Pancreas (tissue), 10 donors: ENCODE measurements around the gene HMG20B. TPM values are rescaled to one million over a fixed set of nuclear protein-coding genes. Genes with fewer than 3 reads are reported as not detected.
A peak's percentile ranks its signal among the peaks of the same experiment; 100 is the strongest.

Experiments
- ATAC-seq, 4 donors: fragments of 200-7000 bp; cut with Tn5 transposase; one replicate each; pipeline versions ENCODE4 v1.8.0 to v1.9.1; 2020; ENCODE audit warnings: mild to moderate bottlenecking in 4 of 4, moderate library complexity in 4 of 4
- DNase-seq, 6 donors: peaks; one replicate each; pipeline ENCODE4 v3.0.0-alpha.2; 2020
- FAIRE-seq: peaks from 2 replicates; lab custom pipeline; 2012; peaks lifted over from hg19 to GRCh38; lab: Jason Lieb, UNC
- H3K27ac ChIP-seq, 4 donors: fragments of 200-600 bp; sonication (generic); 1 replicate in 3 of 4; 2 replicates in 1 of 4; pipeline versions ENCODE4 v1.5.0 to v1.8.0; 2020
- H3K27me3 ChIP-seq, 4 donors: fragments of 200-600 bp; one replicate each; pipeline ENCODE4 v1.8.0; 2021
- H3K36me3 ChIP-seq, 3 donors: fragments of 200-600 bp; sonication (generic) in 1 of 3; one replicate each; pipeline versions ENCODE4 v1.5.0 to v1.8.0; 2020 to 2021
- H3K4me1 ChIP-seq, 3 donors: fragments of 200-600 bp; one replicate each; pipeline ENCODE4 v1.8.0; 2021
- H3K4me3 ChIP-seq, 4 donors: fragments of 200-600 bp; sonication (generic) in 2 of 4; one replicate each; pipeline versions ENCODE4 v1.5.0 to v1.8.0; 2020 to 2021
- H3K9me3 ChIP-seq, 4 donors: fragments of 200-600 bp; one replicate each; pipeline ENCODE4 v1.8.0; 2021
- WGBS, 2 donors: extraction: QIAGEN DNeasy Blood & Tissue Kit; methylation state at CpG; one replicate each; pipeline ENCODE4 v1.1.7; 2013; 5-methylcytosine and 5-hydroxymethylcytosine counted together
- intact Hi-C, 3 donors: fragments of 100-400 bp; cut with DNase I; formaldehyde crosslinking; loops; one replicate each; pipeline versions ENCODE4 v1.11.1 to v1.14.2; 2022
- polyA plus RNA-seq, 2 donors: library from polyadenylated mRNA; stranded (reverse); fragments of 200-250 nt; gene quantifications; one replicate each; pipeline ENCODE4 v1.2.3, GENCODE V29; 2013
- total RNA-seq, 6 donors: library from RNA; stranded (reverse); fragmentation: NEBNext Ultra II Directional in 4 of 6; extraction: Animal tissue kit (Norgen Biotek cat#: 25700) in 4 of 6; gene quantifications; one replicate each; pipeline versions ENCODE4 v1.2.1 to v1.2.4, GENCODE V29; 2021 to 2023
- TF ChIP-seq, protein P1 (sequence below), 4 donors: fragments of 200-600 bp; sonication (generic) in 3 of 4; IDR thresholded peaks; one replicate each; pipeline versions ENCODE4 v1.5.0 to v1.8.0; 2021; ENCODE audit warnings: antibody characterized with exemption in 4 of 4
- donor health status: healthy with polysubstance abuse.
- donor health status: DM: no; HTN: no; CAD: no; lungs with moderate emphysema.
- donor health status: DM: no; HTN: no; CAD: no.
- donor health status: control.
- donor health status: control.
- donor health status: Bipolar disorder and iron deficiency.
- donor health status: DM: yes; HTN: yes; CAD: no.
- donor health status: DM: no; HTN: no; CAD: no.
- donor health status: DM: no; HTN: no; CAD: no.
- donor health status: DM: yes; HTN: yes; CAD: no.

The HMG20B gene
- total and polyA plus RNA-seq, 8 donors, result 26.3 to 102 (median 31.7) TPM

DNA sequence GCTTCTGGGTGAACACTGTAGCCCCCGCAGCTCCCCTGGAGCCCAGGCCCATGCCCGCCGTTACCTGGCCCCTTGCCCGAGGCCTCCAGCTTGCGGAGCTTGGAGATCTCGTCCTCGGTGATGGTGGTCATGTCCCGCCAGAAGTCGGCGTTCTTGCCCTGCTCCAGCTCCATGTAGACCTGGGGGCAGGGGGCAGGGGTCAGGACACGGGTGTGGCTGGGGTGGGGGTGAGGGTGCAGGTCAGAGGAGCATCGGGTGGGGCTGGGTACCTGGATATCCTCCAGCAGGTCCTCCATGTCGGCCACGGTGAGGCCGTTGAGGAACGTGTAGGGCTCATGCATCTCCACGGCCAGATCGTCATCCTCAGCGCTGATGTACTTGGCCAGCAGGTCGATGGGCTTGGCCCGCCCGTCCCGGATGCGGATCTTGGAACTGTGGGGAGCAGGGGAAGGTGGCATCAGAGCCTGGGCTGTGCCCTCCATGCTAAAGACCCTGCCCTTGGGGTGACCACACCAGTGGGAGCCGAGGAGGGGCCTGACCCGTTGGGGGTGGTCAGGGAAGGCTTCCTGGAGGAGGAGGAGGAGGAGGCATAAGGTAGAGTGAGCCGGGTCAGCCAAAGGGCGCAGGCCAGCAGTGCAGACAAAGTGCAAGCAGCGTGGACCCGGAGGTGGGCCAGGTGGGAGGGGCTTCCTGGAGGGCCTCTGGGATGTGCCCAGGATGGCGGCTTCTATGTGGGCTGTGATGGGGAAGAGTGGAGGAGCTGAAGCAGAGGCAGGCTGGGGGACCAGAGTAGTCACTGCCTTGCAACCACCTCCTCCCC is 46.3 kb downstream of the HMG20B start:
- TF ChIP-seq, protein P1, sequence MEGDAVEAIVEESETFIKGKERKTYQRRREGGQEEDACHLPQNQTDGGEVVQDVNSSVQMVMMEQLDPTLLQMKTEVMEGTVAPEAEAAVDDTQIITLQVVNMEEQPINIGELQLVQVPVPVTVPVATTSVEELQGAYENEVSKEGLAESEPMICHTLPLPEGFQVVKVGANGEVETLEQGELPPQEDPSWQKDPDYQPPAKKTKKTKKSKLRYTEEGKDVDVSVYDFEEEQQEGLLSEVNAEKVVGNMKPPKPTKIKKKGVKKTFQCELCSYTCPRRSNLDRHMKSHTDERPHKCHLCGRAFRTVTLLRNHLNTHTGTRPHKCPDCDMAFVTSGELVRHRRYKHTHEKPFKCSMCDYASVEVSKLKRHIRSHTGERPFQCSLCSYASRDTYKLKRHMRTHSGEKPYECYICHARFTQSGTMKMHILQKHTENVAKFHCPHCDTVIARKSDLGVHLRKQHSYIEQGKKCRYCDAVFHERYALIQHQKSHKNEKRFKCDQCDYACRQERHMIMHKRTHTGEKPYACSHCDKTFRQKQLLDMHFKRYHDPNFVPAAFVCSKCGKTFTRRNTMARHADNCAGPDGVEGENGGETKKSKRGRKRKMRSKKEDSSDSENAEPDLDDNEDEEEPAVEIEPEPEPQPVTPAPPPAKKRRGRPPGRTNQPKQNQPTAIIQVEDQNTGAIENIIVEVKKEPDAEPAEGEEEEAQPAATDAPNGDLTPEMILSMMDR (IDR thresholded peaks at IDR 0.05), result no peak
- intact Hi-C loops, result loop anchor here in 1 of 3 donors (10.0 kb wide), 1 partner anchor 304 kb away; no protein-coding TSS in a partner anchor
- WGBS, 2 donors, result 85 to 92% methylated on average over 28 to 31 of the region's 31 CpGs
- ATAC-seq, result peak in 1 of 4 donors; percentile 3
- FAIRE-seq, result no peak
- Histone ChIP-seq H3K4me3 (no peak overlapping the region), H3K4me1 (no peaks in the 10 kb centered on the region), H3K9me3 (no peaks in the 10 kb centered on the region), H3K27ac (no peak overlapping the region), H3K27me3 (no peaks in the 10 kb centered on the region), H3K36me3 (no peaks in the 10 kb centered on the region)
- peak in 3 of 6 donors; percentile 40 to 79 (median 51) for DNase-seq

DNA sequence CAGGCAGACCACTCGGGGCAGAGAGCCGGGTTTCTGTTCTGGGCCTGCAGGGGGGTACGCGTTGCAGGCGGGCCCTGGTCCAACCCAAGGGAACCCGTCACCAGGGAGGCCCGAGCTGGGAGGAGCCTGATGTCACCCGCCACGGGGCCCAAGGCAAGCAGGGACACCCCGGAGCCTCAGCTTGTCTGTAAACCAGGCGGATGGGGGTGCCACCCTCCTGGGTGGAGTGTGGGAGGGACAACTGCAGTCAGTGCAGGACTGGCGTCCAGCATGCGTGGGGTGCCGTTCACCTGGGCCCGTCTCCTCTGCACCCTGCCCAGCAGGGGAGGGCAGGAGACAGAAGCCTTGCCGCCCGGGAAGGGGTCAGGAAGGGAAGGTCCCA is 46.9 kb downstream of the HMG20B start:
- Histone ChIP-seq H3K9me3 (no peaks in the 10 kb centered on the region), H3K36me3 (no peaks in the 10 kb centered on the region), H3K4me1 (peaks cover 0 to under 1% (median 0%) of the 10 kb centered on the region in 3 donors), H3K27me3 (no peaks in the 10 kb centered on the region), H3K27ac (no peak overlapping the region), H3K4me3 (no peak overlapping the region)
- intact Hi-C loops, result loop anchor here in 1 of 3 donors (10.0 kb wide), 1 partner anchor 305 kb away; no protein-coding TSS in a partner anchor
- ATAC-seq, result no peak
- DNase-seq, result peak in 2 of 6 donors; percentile 37 to 83
- WGBS, 2 donors, result 88 to 92% methylated on average over 12 to 17 of the region's 17 CpGs
- no peak for FAIRE-seq
- TF ChIP-seq, protein P1 (IDR thresholded peaks at IDR 0.05), result no peak

DNA sequence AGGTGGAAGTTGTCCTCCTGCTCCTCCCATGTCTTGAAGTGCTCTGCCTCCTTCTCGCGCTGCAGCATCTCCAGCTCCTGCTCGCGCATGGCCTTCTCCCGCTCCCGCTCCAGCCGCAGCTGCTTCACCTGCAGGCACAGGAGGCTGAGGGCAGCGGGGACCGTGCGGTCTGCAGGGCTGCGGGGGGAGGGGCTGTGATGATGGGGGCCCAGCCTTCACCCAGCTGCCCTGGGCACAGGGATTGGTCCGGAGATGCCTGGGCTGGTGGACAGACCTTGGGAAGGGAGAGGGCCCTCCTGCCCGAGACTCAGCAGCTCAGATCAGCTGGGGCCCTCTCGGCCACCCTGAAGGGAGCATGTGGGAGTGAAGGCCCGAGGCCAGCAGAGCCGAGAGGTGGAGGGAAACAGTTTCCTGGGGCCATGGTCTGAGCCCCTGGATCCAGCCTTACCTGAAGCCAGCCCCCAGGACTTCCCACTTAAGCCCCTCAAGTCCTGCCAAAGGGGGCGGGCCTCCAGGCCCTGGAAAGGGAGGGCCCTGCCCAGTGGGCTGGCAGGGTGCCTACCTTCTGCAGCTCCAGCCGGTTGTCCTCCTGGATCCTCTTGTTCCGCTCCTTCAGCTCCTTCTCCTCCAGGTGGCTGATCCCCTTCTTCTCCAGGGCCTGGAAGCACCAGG is 47.5 kb downstream of the HMG20B start:
- Histone ChIP-seq H3K27me3 (no peaks in the 10 kb centered on the region), H3K36me3 (no peaks in the 10 kb centered on the region), H3K9me3 (no peaks in the 10 kb centered on the region), H3K4me1 (peaks cover 0 to 5% (median 0%) of the 10 kb centered on the region in 3 donors), H3K27ac (no peak overlapping the region), H3K4me3 (no peak overlapping the region)
- intact Hi-C loops, result no loop called here
- DNase-seq (peak in 1 of 6 donors; percentile 58), FAIRE-seq (no peak), ATAC-seq (no peak)
- 83 to 86% methylated on average over 17 to 19 of the region's 19 CpGs for WGBS, 2 donors
- TF ChIP-seq, protein P1 (IDR thresholded peaks at IDR 0.05), result no peak

DNA sequence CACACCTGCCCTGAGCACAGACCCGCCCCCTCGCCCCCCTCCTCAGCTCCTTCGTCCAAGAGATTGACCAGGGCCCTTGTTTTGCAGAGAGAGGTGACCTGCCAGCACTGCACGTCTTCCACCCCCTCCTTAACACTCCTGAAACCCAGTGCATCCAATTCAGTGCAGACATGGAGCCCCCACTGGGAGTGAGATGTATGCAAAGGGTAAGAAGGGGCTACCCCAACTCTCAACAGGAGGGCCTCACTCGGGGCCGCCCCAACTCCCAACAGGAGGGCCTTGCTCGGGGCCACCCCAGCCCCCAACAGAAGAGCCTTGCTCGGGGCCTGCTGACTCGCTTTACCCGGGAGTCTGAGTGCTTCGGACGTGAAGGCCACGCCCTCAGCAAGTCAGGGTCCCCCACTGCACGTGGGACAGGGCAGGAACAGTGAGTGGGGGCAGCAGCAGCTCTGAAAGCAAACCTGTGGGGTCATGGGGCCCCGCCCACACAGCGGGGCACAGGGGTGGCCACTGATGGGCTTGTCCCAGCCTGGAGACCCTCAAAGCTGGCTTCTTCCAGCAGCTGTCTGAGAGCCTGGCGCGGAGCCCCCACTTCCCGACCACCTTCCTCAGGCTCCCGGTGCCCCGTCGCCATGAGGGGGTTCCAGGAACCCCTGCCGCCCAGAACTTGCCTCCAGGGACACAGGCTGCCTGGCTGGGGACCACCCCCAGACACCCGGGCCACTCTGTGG is 48.2 kb downstream of the HMG20B start:
- no peak overlapping the region for H3K4me3 ChIP-seq
- intact Hi-C loops, result no loop called here
- H3K27ac ChIP-seq, result no peak overlapping the region
- H3K9me3 ChIP-seq, result no peaks in the 10 kb centered on the region
- H3K4me1 ChIP-seq, result peaks cover 0 to 12% (median 7%) of the 10 kb centered on the region in 3 donors
- no peaks in the 10 kb centered on the region for H3K36me3 ChIP-seq
- DNase-seq, result peak in 1 of 6 donors; percentile 77
- WGBS, 2 donors, result 88 to 90% methylated on average over 24 of the region's 24 CpGs
- H3K27me3 ChIP-seq, result no peaks in the 10 kb centered on the region
- no peak for FAIRE-seq
- TF ChIP-seq, protein P1 (IDR thresholded peaks at IDR 0.05), result no peak
- ATAC-seq, result no peak
